Inflammatory macrophage treated with lipopolysaccharide for 1 hour (primary cell): Measurements from ENCODE around the gene GADD45A.

Experiments used
- DNase-seq, 2 donors: peaks; one replicate each; pipeline ENCODE4 v3.0.0-alpha.2; 2020 to 2022

Gene GADD45A

GRCh38 chr1:67690018-67690363, 5.0 kb downstream of the GADD45A start:
- no peak for DNase-seq

DNA sequence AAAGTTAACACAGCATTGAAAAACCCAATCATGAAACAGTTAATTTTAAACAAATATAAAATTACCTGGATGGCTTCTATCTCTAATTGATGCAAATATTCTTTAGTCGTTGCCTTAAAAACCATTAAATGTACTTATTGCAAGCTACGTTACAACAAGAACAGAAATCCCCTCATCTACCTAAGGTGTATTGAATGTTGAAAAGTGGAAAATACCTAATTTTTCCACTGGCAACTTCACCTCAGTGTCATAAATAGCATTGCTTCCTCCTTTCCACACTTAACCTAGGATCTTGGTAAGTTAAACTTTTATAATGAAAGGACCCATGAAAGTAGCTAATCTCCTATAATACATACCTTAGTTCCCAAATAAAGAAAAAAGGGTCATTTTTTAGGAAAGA, 5.4 kb downstream of the GADD45A start:
- DNase-seq, result no peak

DNA sequence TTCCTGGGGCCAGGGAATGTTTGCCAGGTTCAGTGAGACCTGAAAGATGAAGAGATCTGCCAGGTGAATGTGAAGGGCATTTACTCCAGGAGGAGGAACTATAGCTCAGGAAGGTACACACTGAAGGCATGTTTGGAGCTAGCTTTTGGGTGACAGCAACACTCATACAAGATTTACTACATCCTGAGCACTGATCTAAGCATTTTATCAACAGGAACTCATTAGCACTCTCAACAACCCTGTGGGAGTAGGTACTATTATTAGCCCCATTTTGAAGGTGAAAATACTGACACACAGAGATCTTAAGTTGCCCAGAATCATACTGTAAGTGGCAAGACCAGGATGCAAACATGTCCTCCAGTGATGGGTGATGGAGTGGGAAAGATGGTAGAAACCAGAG, 6.7 kb downstream of the GADD45A start:
- DNase-seq, result no peak

DNA sequence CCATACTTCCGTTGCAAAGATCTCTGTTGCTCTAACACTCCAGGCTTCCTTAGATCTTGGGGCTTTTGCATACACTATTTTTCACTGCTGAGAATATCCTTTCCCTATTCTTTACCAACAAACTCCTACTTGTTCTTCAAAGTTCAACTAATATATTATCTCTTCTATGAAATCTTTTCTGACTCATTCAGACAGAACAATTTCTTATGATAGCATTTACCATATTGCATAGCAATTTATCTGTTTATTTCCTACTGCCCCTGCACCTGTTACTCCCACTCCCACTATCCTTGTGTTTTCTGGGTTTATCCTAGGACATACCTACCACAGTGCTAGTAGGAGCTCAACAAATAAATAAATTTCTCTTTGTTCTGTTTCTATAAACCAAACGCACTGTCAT, 11.0 kb downstream of the GADD45A start:
- no peak for DNase-seq

DNA sequence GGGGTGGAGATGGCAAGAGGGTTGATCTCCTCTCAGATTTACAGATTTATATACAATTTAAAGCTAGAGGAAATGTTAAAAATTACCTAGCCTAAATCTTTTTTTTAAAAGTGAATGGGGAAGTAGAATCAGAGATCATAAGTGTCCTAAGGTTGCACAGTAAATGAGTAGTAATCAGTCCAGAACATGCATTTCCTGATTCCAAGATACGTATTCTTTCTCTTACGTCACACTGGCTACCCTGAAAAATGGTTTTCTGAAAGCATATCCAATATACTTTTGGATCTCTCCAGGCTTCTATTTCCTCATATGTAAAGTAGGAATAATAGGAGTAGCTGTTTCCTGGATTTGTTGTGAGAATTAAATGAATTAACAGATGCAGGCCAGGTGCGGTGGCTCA, 11.7 kb downstream of the GADD45A start:
- DNase-seq, result no peak

GRCh38 chr1:67700220-67700619, 15.2 kb downstream of the GADD45A start:
- no peak for DNase-seq

- DNase-seq, result no peak
These were observed 15.8 kb downstream of the GADD45A start for GRCh38 chr1:67700692-67701410.

- DNase-seq, result no peak
These were observed 16.9 kb downstream of the GADD45A start for GRCh38 chr1:67701876-67702275.

DNA sequence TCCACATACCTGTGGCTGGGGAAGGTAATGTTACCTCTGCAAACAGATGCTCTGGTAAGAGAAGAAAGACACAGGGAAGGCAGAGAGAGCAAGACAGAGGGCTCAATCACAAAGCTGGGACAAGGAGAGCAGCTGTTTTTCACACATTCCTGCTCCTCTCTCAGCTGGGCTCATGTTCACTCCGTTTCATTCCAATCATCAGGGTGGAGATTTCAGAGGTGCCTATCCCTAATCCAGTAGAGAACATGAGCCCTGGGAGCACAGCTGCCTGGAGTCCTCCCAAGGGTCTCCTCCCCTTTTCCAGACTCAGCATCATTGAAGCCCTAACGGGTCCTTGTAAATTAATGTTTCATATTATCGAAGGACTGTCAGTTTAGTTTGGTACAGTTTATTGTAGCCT, 19.4 kb downstream of the GADD45A start:
- DNase-seq, result no peak

GRCh38 chr1:67705735-67706453, 20.9 kb downstream of the GADD45A start:
- no peak for DNase-seq

GRCh38 chr1:67708606-67709005, 23.6 kb downstream of the GADD45A start:
- no peak for DNase-seq

- no peak for DNase-seq
These were observed 25.4 kb downstream of the GADD45A start for GRCh38 chr1:67710417-67710816.

GRCh38 chr1:67711158-67711854, 26.3 kb downstream of the GADD45A start:
- no peak for DNase-seq

DNA sequence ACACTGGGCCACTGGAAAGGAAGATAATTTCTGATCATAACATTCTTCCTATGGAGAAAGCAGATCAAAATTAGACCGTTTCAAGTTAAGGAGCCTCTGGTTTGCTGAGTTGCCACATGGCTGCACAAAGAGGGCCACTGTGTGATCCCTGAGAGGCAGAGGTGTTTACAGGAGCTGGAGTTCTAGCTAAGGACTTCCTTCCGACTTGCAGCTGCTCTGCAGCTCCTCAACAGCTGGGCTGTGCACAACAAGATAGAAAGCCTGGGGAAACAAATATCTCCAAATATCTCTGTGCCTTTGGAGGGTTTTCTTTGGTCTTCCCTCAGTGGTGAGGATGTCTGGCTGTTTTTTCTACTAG, 26.8 kb downstream of the GADD45A start:
- no peak for DNase-seq

GRCh38 chr1:67713057-67713846, 28.3 kb downstream of the GADD45A start:
- DNase-seq, result no peak

GRCh38 chr1:67715819-67716218, 30.8 kb downstream of the GADD45A start:
- no peak for DNase-seq

DNA sequence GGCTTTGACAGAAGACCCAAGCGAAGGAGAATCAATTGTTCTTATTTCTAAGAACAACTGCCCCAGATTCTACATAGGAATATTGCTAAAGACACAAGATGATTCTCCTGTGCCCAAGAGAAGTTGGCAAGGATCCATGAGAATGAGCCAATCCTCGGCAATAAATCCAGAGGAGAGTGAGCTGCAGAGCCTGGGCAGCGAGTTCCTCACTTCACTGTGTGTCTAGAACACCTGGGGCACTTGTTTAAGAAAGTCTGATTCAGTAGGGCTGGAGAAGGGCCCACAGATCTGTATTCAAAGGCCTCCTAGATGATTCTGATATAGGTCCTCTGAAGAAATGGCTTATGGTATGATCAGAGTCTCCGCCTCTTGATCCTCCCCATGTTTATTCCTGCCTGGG, 31.8 kb downstream of the GADD45A start:
- DNase-seq, result no peak

DNA sequence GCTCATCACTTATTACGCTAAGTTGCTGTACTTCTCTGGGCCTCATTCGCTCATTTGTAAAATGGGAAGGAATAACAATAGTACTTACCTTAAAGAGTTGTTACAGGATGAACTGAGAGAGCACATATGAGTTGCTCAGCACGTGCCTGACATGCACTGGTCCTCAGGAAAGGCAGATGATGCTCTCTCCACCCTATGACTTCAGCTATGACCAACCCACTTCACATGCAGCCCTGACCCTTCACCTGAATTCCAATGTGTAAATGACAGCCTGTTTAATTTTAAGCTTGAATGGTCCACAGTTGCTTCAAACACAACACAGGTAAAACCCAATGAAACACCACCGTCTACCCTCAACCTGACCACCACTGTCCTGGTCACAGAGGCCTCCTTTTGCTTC, 32.9 kb downstream of the GADD45A start:
- DNase-seq, result no peak

DNA sequence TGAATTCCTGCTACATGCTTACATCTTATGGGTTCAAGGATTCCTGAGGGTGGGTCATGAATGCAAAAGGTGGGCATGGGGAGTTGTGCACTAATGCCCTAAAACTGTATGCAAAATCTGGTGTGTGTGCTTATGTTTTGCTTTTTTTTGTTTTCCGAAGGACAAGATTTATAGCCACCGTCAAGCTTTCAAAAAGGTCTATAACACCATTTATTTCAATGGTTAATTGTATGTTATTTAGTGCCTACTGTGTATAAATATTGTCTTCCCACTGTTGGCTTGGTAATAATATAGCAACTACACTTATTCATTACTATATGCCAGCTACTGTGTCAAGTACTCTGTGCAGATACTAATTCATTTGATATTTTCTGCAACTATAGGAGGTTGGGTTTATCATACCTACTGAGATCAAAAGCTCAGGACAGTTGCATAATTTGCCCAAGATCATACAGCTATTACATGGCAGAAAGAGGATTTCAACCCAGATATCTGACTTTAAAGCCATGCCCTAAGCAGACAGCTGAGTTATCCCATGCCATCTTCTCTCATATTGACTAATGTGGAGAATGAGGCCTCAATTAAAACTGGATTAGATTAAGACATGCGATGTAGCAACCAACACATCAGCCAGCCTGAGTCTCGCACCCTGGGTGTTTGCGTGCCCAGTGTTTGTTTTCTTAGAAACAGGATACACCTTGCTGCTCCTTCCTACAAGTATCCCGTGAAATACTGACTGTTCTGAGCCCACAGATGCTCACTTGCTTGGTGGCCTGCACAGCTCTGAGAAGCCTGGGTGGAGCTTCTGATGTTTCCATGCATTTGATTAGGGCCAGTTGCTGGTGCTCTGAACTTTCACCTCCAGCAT, 34.6 kb downstream of the GADD45A start:
- no peak for DNase-seq

DNA sequence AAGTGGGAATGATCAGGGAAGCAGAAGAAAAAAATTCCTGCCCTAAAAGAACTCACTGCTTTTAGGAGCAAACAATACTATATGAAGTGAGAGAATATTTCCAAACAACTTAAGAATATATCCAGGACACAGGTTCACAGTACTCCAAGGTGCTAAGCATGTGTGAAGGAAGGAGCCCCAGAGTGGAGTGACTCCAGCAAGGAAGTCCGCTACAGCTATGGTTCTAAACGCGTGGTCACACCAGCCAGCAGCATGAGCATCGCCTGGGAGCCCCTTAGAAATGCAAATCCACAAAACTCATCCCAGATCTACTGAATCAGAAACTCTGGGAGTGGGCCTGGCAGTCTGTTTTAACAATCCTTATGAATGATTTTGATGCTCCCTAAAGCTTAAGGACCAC, 36.1 kb downstream of the GADD45A start:
- no peak for DNase-seq

DNA sequence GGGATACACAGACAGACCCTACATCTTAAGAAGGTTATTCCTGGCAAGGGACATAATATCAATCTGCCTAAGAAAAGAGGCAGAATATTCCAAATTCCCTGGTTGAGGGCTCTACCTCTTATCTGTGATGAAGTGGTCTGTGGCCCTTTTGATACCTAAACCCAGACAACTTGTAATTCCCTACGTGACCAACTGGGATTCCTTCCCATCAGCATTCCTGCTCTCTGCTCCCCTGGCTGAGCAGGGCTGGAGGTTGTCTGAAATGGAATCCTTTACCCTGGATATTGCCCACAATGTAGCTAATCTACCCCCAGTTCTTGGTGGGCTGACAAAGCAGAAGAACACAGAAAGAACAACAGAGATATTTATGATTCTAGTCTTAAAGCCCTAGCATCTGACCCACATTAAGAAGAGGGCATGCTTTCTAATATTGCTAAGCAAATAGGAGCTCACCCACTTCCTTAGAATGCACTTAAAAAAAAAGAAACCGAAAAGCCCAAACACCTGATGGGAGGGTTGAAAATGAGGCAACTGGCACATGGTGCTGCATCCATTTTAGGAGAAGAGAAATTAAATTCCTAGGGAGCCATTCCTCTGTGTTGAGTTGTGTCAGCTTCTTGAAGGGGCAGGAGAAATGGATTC, 36.8 kb downstream of the GADD45A start:
- no peak for DNase-seq
